CD14-positive monocyte (primary cell): ENCODE results near the gene CYP3A5. TPM values are rescaled to one million over a fixed set of nuclear protein-coding genes. Genes with fewer than 3 reads are reported as not detected.
"Not testable (repeated sequence)": the region's sequence is repeated elsewhere in the genome, so short reads cannot be mapped to it uniquely, and the experiment has no call there.

Source experiments
- DNase-seq, 3 donors: peaks; one replicate each; pipeline ENCODE4 v3.0.0-alpha.2; 2011 to 2022
- H2AFZ ChIP-seq: 2 replicates; pipeline ENCODE4 v1.6.0; 2012; ENCODE audit warnings: mild to moderate bottlenecking, low read depth, low read length, inconsistent platforms; ENCODE audit not compliant: insufficient read depth, poor library complexity, severe bottlenecking
- H3K27ac ChIP-seq, 2 donors: 1 replicate in 1 of 2; 2 replicates in 1 of 2; pipeline ENCODE4 v1.5.1; 2012 to 2013; ENCODE audit warnings: low read length in 2 of 2, control low read depth in 1 of 2, inconsistent platforms in 1 of 2, low read depth in 1 of 2, mild to moderate bottlenecking in 1 of 2
- H3K27me3 ChIP-seq, 2 donors: one replicate each; pipeline versions ENCODE4 v1.6.0 to v1.6.1; 2011 to 2013; ENCODE audit warnings: low read length in 2 of 2; ENCODE audit not compliant: control insufficient read depth in 2 of 2, insufficient read depth in 2 of 2
- H3K36me3 ChIP-seq, 2 donors: replicated peaks in 1 of 2; 1 replicate in 1 of 2; 2 replicates in 1 of 2; pipeline versions ENCODE4 v1.5.1 to v1.6.1; 2012 to 2013; ENCODE audit warnings: low read length in 2 of 2, control low read depth in 1 of 2, inconsistent platforms in 1 of 2, mild to moderate bottlenecking in 1 of 2; ENCODE audit not compliant: insufficient read depth in 2 of 2, control insufficient read depth in 1 of 2
- H3K4me1 ChIP-seq, 2 donors: 1 replicate in 1 of 2; 2 replicates in 1 of 2; pipeline versions ENCODE4 v1.5.1 to v1.6.1; 2012 to 2013; ENCODE audit warnings: low read length in 2 of 2, control low read depth in 1 of 2, inconsistent platforms in 1 of 2, mild to moderate bottlenecking in 1 of 2, moderate library complexity in 1 of 2; ENCODE audit not compliant: insufficient read depth in 2 of 2, control insufficient read depth in 1 of 2
- H3K4me2 ChIP-seq: replicated peaks from 2 replicates; pipeline ENCODE3; 2012; ENCODE audit warnings: low read length, moderate library complexity, mild to moderate bottlenecking; ENCODE audit not compliant: poor library complexity, severe bottlenecking; ENCODE audit errors: extremely low read depth
- H3K4me3 ChIP-seq, 3 experiments: fragments of 200-600 bp in 1 of 3; sonication (generic) in 1 of 3; replicated peaks in 1 of 3; 1 replicate in 2 of 3; 2 replicates in 1 of 3; pipeline ENCODE4 v1.5.1; 2011 to 2013; ENCODE audit warnings: low read length in 3 of 3, mild to moderate bottlenecking in 3 of 3, control low read depth in 2 of 3, low read depth in 2 of 3, inconsistent platforms in 1 of 3, moderate library complexity in 1 of 3
- H3K79me2 ChIP-seq: 2 replicates; pipeline ENCODE4 v1.6.0; 2012; ENCODE audit warnings: mild to moderate bottlenecking, control low read depth, inconsistent platforms, low read length, moderate library complexity; ENCODE audit not compliant: insufficient read depth
- H3K9ac ChIP-seq: 2 replicates; pipeline ENCODE4 v1.6.0; 2017; ENCODE audit warnings: low read length, mild to moderate bottlenecking; ENCODE audit not compliant: insufficient read depth, poor library complexity, severe bottlenecking
- H3K9me3 ChIP-seq, 2 donors: replicated peaks in 1 of 2; 1 replicate in 1 of 2; 2 replicates in 1 of 2; pipeline versions ENCODE4 v1.5.1 to v1.6.1; 2012 to 2013; ENCODE audit warnings: low read length in 2 of 2, control low read depth in 1 of 2; ENCODE audit not compliant: control insufficient read depth in 1 of 2, insufficient read depth in 1 of 2
- H4K20me1 ChIP-seq: 2 replicates; pipeline ENCODE4 v1.6.0; 2012; ENCODE audit warnings: mild to moderate bottlenecking, low read length, control low read depth, moderate library complexity; ENCODE audit not compliant: insufficient read depth
- H3K27ac Mint-ChIP-seq, 7 donors: one replicate each; pipeline ENCODE4 v1.8.0; 2020; ENCODE audit warnings: mild to moderate bottlenecking in 7 of 7, mixed read lengths in 7 of 7, moderate library complexity in 6 of 7, inconsistent platforms in 2 of 7
- H3K27me3 Mint-ChIP-seq, 3 donors: one replicate each; pipeline ENCODE4 v1.8.0; 2021 to 2022; ENCODE audit warnings: low read depth in 3 of 3, mild to moderate bottlenecking in 3 of 3, mixed read lengths in 3 of 3, moderate library complexity in 3 of 3, inconsistent platforms in 1 of 3
- H3K36me3 Mint-ChIP-seq, 2 donors: one replicate each; pipeline ENCODE4 v1.8.0; 2020; ENCODE audit warnings: mixed read lengths in 2 of 2, inconsistent platforms in 1 of 2, mild to moderate bottlenecking in 1 of 2
- H3K4me1 Mint-ChIP-seq: one replicate; pipeline ENCODE4 v1.8.0; 2020; ENCODE audit warnings: mild to moderate bottlenecking, mixed read lengths
- H3K4me3 Mint-ChIP-seq, 2 donors: one replicate each; pipeline ENCODE4 v1.8.0; 2020; ENCODE audit warnings: mild to moderate bottlenecking in 2 of 2, mixed read lengths in 2 of 2, moderate library complexity in 1 of 2
- H3K9me3 Mint-ChIP-seq, 7 donors: one replicate each; pipeline ENCODE4 v1.8.0; 2020 to 2022; ENCODE audit warnings: mixed read lengths in 7 of 7, mild to moderate bottlenecking in 6 of 7, moderate library complexity in 6 of 7, inconsistent platforms in 2 of 7
- WGBS: methylation state at CpG from one replicate; pipeline ENCODE4 v1.1.5; 2013; ENCODE audit warnings: missing lambda C conversion rate; ENCODE audit not compliant: insufficient coverage; 5-methylcytosine and 5-hydroxymethylcytosine counted together
- intact Hi-C, 2 donors: fragments of 100-400 bp; cut with micrococcal nuclease; formaldehyde crosslinking; loops; one replicate each; pipeline versions ENCODE4 v1.15.0 to v1.15.1; 2023
- polyA plus RNA-seq, 3 donors: library from polyadenylated mRNA; depleted of rRNA in 1 of 3; unstranded in 2 of 3; stranded (reverse) in 1 of 3; fragments of 300-500 nt in 2 of 3; fragments of >200 nt in 1 of 3; fragmentation: Illumina TruSeq in 2 of 3; gene quantifications; 1 replicate in 2 of 3; 2 replicates in 1 of 3; pipeline ENCODE4 v1.2.3, GENCODE V29; 2012 to 2021

CYP3A5 gene
- polyA plus RNA-seq, 3 donors = 0.05 TPM; not detected in 2

DNA sequence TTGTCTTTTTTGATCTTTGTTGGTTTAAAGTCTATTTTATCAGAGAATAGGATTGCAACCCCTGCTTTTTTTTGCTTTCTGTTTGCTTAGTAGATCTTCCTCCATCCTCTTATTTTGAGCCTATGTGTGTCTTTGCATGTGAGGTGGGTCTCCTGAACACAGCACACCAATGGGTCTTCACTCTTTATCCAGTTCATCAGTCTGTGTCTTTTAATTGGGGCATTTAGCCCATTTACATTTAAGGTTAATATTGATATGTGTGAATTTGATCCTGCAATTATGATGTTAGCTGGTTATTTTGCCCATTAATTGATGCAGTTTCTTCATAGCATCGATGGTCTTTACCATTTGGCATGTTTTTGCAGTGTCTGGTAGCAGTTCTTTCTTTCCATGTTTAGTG is 11.9 kb upstream of the CYP3A5 start:
- WGBS = no CpG with 5 or more reads among the region's 1 CpG

GRCh38 chr7:99690918-99691317 is 11.1 kb upstream of the CYP3A5 start:
- H3K4me3 Mint-ChIP-seq, H3K79me2 ChIP-seq, H3K4me2 ChIP-seq, H3K4me3 ChIP-seq, H3K27ac Mint-ChIP-seq, H3K36me3 Mint-ChIP-seq, H3K9ac ChIP-seq, DNase-seq, H3K36me3 ChIP-seq, H3K27me3 Mint-ChIP-seq, H3K4me1 Mint-ChIP-seq, H3K27me3 ChIP-seq, H3K27ac ChIP-seq, H4K20me1 ChIP-seq, H3K9me3 ChIP-seq, H3K4me1 ChIP-seq, H2AFZ ChIP-seq: not testable (repeated sequence)
- WGBS = no CpG with 5 or more reads among the region's 4 CpGs
- intact Hi-C loops = loop anchor here in 1 of 2 donors (5.0 kb wide), 1 partner anchor 81 kb away; no protein-coding TSS in a partner anchor
- peaks cover 8 to 23% (median 14%) of the 10 kb centered on the region in 7 donors for H3K9me3 Mint-ChIP-seq

More for the DNA sequence above, 11.9 kb upstream of the CYP3A5 start:
- intact Hi-C loops = loop anchor here in 1 of 2 donors (5.0 kb wide), 1 partner anchor 81 kb away; no protein-coding TSS in a partner anchor
- not testable (repeated sequence) for H3K4me1 Mint-ChIP-seq, H3K36me3 Mint-ChIP-seq, H3K27me3 ChIP-seq, H3K36me3 ChIP-seq, H3K4me3 Mint-ChIP-seq, DNase-seq, H3K79me2 ChIP-seq, H3K27me3 Mint-ChIP-seq, H3K9me3 ChIP-seq, H3K4me1 ChIP-seq, H3K27ac Mint-ChIP-seq, H3K4me3 ChIP-seq, H4K20me1 ChIP-seq, H3K4me2 ChIP-seq, H3K9ac ChIP-seq, H2AFZ ChIP-seq, H3K27ac ChIP-seq
- H3K9me3 Mint-ChIP-seq = peaks cover 8 to 22% (median 13%) of the 10 kb centered on the region in 7 donors

- H3K4me1 Mint-ChIP-seq, H2AFZ ChIP-seq, H3K27me3 Mint-ChIP-seq, H3K9ac ChIP-seq, H3K4me3 Mint-ChIP-seq, DNase-seq, H3K4me1 ChIP-seq, H3K9me3 ChIP-seq, H3K36me3 Mint-ChIP-seq, H3K4me3 ChIP-seq, H3K27ac Mint-ChIP-seq, intact Hi-C loops, H3K4me2 ChIP-seq, H3K79me2 ChIP-seq, H4K20me1 ChIP-seq, H3K36me3 ChIP-seq, H3K27me3 ChIP-seq, H3K27ac ChIP-seq: not testable (repeated sequence)
- H3K9me3 Mint-ChIP-seq = peaks cover 4 to 33% (median 12%) of the 10 kb centered on the region in 7 donors
- WGBS = 99% methylated on average over 11 of the region's 14 CpGs
These were observed 6.2 kb upstream of the CYP3A5 start for GRCh38 chr7:99685871-99686608.
